Transverse colon (tissue), 4 donors: ENCODE results near the gene CHCHD10.

Experiments
- CTCF ChIP-seq, 5 experiments: fragments of 200-600 bp in 3 of 5; fragments of 450-650 bp in 2 of 5; sonication (generic) in 3 of 5; IDR thresholded peaks; 1 replicate in 2 of 5; 2 replicates in 3 of 5; pipeline ENCODE4 v1.5.1; 2016 to 2017; ENCODE audit warnings: antibody characterized with exemption in 5 of 5, inconsistent platforms in 3 of 5, mild to moderate bottlenecking in 2 of 5, moderate library complexity in 1 of 5
- EP300 ChIP-seq: sonication (generic); formaldehyde crosslinking; IDR thresholded peaks from one replicate; pipeline ENCODE4 v1.6.1; 2017; ENCODE audit warnings: antibody characterized with exemption, low read depth
- POLR2A ChIP-seq: fragments of 450-650 bp; IDR thresholded peaks from one replicate; pipeline ENCODE4 v1.6.1; 2016; ENCODE audit warnings: antibody characterized with exemption, mild to moderate bottlenecking, moderate library complexity
- POLR2AphosphoS5 ChIP-seq, 3 donors: sonication (generic); formaldehyde crosslinking; IDR thresholded peaks; one replicate each; pipeline ENCODE4 v1.6.1; 2016; ENCODE audit warnings: antibody characterized with exemption in 3 of 3

- TF ChIP-seq CTCF (IDR thresholded peaks at IDR 0.05) (no peak), POLR2A (no peak), POLR2AphosphoS5 (IDR thresholded peaks at IDR 0.05) (no peak), EP300 (no peak)
Observed at GRCh38 chr22:23759566-23759965, 8.2 kb downstream of the CHCHD10 start.
